K562 (cell line): ENCODE measurements around the gene PRDM16. TPM values are rescaled to one million over a fixed set of nuclear protein-coding genes. Genes with fewer than 3 reads are reported as not detected.

Source experiments
- ATAC-seq: fragments of 200-7000 bp; cut with Tn5 transposase; 3 replicates; pipeline ENCODE4 v1.9.1; 2020; ENCODE audit warnings: moderate library complexity
- BruUV-seq: library from RNA; stranded (reverse); fragments of 400-500 nt; replicated peaks from 2 replicates; lab custom pipeline; 2021; lab: Mats Ljungman, UMichigan
- CTCF ChIA-PET: fragments of 300-600 bp; formaldehyde crosslinking; extraction: SDS; loops from one replicate; lab custom pipeline; 2021; ENCODE audit warnings: low intra/inter-chr PET ratio; lab: Yijun Ruan, JAX
- POLR2A ChIA-PET: fragments of 300-600, 350-650 bp; sonication (Branson Sonifier 250); formaldehyde crosslinking; extraction: SDS; loops from one replicate; lab custom pipeline; 2021; ENCODE audit warnings: antibody characterized with exemption, inconsistent platforms; lab: Yijun Ruan, JAX
- DNase-seq, 4 experiments: peaks; one replicate each; pipeline versions ENCODE4 v3.0.0 to v3.0.0-alpha.2; 2011 to 2018; ENCODE audit warnings: low spot score in 3 of 4, mixed read lengths in 3 of 4; ENCODE audit errors: extremely low read depth in 1 of 4
- FAIRE-seq: peaks from 2 replicates; lab custom pipeline; 2011; peaks lifted over from hg19 to GRCh38; lab: Jason Lieb, UNC
- H2AFZ ChIP-seq: 2 replicates; pipeline ENCODE4 v1.6.0; 2011; ENCODE audit warnings: low read depth, low read length, control low read depth, inconsistent platforms
- H3K27ac ChIP-seq: fragments of 200-600 bp; 3 replicates; pipeline ENCODE4 v1.8.0; 2011; ENCODE audit warnings: low read depth, mild to moderate bottlenecking, control low read depth, inconsistent platforms, low read length, moderate library complexity, mixed read lengths; ENCODE audit errors: extremely low read depth
- H3K27me3 ChIP-seq, 2 experiments: fragments of 300-600 bp in 1 of 2; 2 replicates in 1 of 2; 3 replicates in 1 of 2; pipeline versions ENCODE4 v1.6.0 to v1.8.0; 2011; ENCODE audit warnings: inconsistent platforms in 2 of 2, low read length in 2 of 2, mild to moderate bottlenecking in 1 of 2, mixed read lengths in 1 of 2, moderate library complexity in 1 of 2; ENCODE audit not compliant: control insufficient read depth in 2 of 2, insufficient read depth in 2 of 2
- H3K36me3 ChIP-seq: fragments of 300-600 bp; 3 replicates; pipeline ENCODE4 v1.8.0; 2011; ENCODE audit warnings: mild to moderate bottlenecking, low read length, inconsistent platforms; ENCODE audit not compliant: control insufficient read depth, insufficient read depth
- H3K4me1 ChIP-seq, 2 experiments: fragments of 200-600 bp in 1 of 2; replicated peaks in 1 of 2; 2 replicates in 1 of 2; 3 replicates in 1 of 2; pipeline versions ENCODE4 v1.5.1 to v1.8.0; 2011; ENCODE audit warnings: inconsistent platforms in 2 of 2, low read length in 2 of 2, mild to moderate bottlenecking in 1 of 2, mixed read lengths in 1 of 2, moderate library complexity in 1 of 2; ENCODE audit not compliant: control insufficient read depth in 2 of 2, insufficient read depth in 2 of 2
- H3K4me2 ChIP-seq: 2 replicates; pipeline ENCODE4 v1.6.1; 2011; ENCODE audit warnings: low read length, control low read depth, inconsistent platforms, mixed read lengths; ENCODE audit not compliant: insufficient read depth
- H3K4me3 ChIP-seq: fragments of 200-600 bp; sonication (generic), shearing (Covaris generic); 2 replicates; pipeline ENCODE4 v1.5.1; 2016; ENCODE audit warnings: control low read depth, inconsistent platforms
- H3K79me2 ChIP-seq: fragments of 200-600 bp; 3 replicates; pipeline ENCODE4 v1.8.0; 2011; ENCODE audit warnings: low read length, inconsistent platforms; ENCODE audit not compliant: control insufficient read depth, insufficient read depth
- H3K9ac ChIP-seq, 2 experiments: 2 replicates each; pipeline versions ENCODE4 v1.6.0 to v1.6.1; 2011; ENCODE audit warnings: low read depth in 2 of 2, low read length in 2 of 2, control low read depth in 1 of 2, inconsistent platforms in 1 of 2, mild to moderate bottlenecking in 1 of 2, mixed read lengths in 1 of 2; ENCODE audit not compliant: insufficient read depth in 1 of 2
- H3K9me1 ChIP-seq: one replicate; pipeline ENCODE4 v1.6.0; 2011; ENCODE audit warnings: inconsistent platforms, mild to moderate bottlenecking, low read length, moderate library complexity; ENCODE audit not compliant: control insufficient read depth, insufficient read depth
- H3K9me3 ChIP-seq: replicated peaks from 2 replicates; pipeline ENCODE4 v1.5.1; 2011; ENCODE audit warnings: low read depth, low read length, inconsistent platforms; ENCODE audit not compliant: control insufficient read depth, insufficient read depth
- H4K20me1 ChIP-seq: replicated peaks from 2 replicates; pipeline ENCODE4 v1.6.1; 2011; ENCODE audit warnings: low read length, inconsistent platforms, mixed read lengths; ENCODE audit not compliant: control insufficient read depth, insufficient read depth
- NCOA6 ChIP-seq: fragments of 450-650 bp; IDR thresholded peaks from 2 replicates; pipeline ENCODE4 v1.6.1; 2017; ENCODE audit warnings: mild to moderate bottlenecking
- SP1 ChIP-seq: sonication (generic); formaldehyde crosslinking; IDR thresholded peaks from 2 replicates; pipeline ENCODE4 v1.8.1; 2022; ENCODE audit warnings: mild to moderate bottlenecking, missing genetic modification reagents
- TCF7 ChIP-seq: sonication (generic); IDR thresholded peaks from 2 replicates; pipeline ENCODE4 v1.6.1; 2016; ENCODE audit warnings: antibody characterized with exemption, borderline replicate concordance
- ZNF41 ChIP-seq: fragments of 250-450 bp; sonication (Bioruptor Pico); conservative IDR thresholded peaks from 2 replicates; pipeline ENCODE4 v1.4.0; 2020; ENCODE audit warnings: mild to moderate bottlenecking
- WGBS: fragments of 100-300 bp; shearing (Covaris generic); methylation state at CpG from one replicate; pipeline ENCODE4 v1.1.6; 2016; ENCODE audit warnings: low coverage, mixed read lengths; ENCODE audit not compliant: insufficient coverage; ENCODE audit errors: missing lambda C conversion rate; 5-methylcytosine and 5-hydroxymethylcytosine counted together
- in situ Hi-C: fragments of 300-500 bp; cut with MboI; formaldehyde crosslinking; loops from 4 replicates; pipeline ENCODE4 v1.15.0; 2018; ENCODE audit warnings: inconsistent platforms, mixed read lengths
- intact Hi-C: fragments of 100-400 bp; cut with micrococcal nuclease; formaldehyde crosslinking; loops from 2 replicates; pipeline ENCODE4 v1.14.2; 2022
- polyA plus RNA-seq, 8 experiments: library from polyadenylated mRNA; depleted of rRNA in 4 of 8; stranded (reverse) in 5 of 8; unstranded in 3 of 8; fragments of >200 nt; fragmentation: Nextera tagmentation in 2 of 8; fragmentation: Illumina TruSeq in 1 of 8; extraction: Ambion mirVana in 2 of 8; extraction: Trizol in 1 of 8; gene quantifications; 2 replicates each; pipeline versions ENCODE4 v1.2.1 to v1.2.3, GENCODE V29; 2011 to 2014; ENCODE audit warnings: inconsistent platforms in 1 of 8, missing spikeins in 1 of 8
- total RNA-seq, 7 experiments: library from RNA; depleted of rRNA in 6 of 7; stranded (reverse); fragments of >200 nt in 6 of 7; fragmentation: Illumina TruSeq in 2 of 7; extraction: Trizol in 2 of 7; gene quantifications; 2 replicates each; pipeline versions ENCODE4 v1.2.1 to v1.2.3, GENCODE V29; 2011 to 2021; ENCODE audit warnings: low replicate concordance in 1 of 7
- TF ChIP-seq, protein P1 (sequence below), 2 experiments: fragments of 450-650 bp in 1 of 2; sonication (generic) in 1 of 2; formaldehyde crosslinking in 1 of 2; IDR thresholded peaks in 1 of 2; conservative IDR thresholded peaks in 1 of 2; 2 replicates each; pipeline versions ENCODE4 v1.6.1 to v1.8.1; 2016 to 2023; ENCODE audit warnings: mild to moderate bottlenecking in 2 of 2, moderate library complexity in 2 of 2, inconsistent platforms in 1 of 2, missing genetic modification reagents in 1 of 2
- TF ChIP-seq, protein P2 (sequence below), 2 experiments: fragments of 450-650 bp in 1 of 2; sonication (generic) in 1 of 2; formaldehyde crosslinking in 1 of 2; IDR thresholded peaks; 2 replicates each; pipeline versions ENCODE4 v1.7.1 to v1.9.0; 2016 to 2022; ENCODE audit warnings: inconsistent platforms in 1 of 2, mild to moderate bottlenecking in 1 of 2, missing genetic modification reagents in 1 of 2

PRDM16 gene
- total and polyA plus RNA-seq, 9 of the 15 experiments (the other 6 are each of a cell fraction or from before 2014, with no cell fraction given) = 0.10 to 0.27 TPM; not detected in 7

DNA sequence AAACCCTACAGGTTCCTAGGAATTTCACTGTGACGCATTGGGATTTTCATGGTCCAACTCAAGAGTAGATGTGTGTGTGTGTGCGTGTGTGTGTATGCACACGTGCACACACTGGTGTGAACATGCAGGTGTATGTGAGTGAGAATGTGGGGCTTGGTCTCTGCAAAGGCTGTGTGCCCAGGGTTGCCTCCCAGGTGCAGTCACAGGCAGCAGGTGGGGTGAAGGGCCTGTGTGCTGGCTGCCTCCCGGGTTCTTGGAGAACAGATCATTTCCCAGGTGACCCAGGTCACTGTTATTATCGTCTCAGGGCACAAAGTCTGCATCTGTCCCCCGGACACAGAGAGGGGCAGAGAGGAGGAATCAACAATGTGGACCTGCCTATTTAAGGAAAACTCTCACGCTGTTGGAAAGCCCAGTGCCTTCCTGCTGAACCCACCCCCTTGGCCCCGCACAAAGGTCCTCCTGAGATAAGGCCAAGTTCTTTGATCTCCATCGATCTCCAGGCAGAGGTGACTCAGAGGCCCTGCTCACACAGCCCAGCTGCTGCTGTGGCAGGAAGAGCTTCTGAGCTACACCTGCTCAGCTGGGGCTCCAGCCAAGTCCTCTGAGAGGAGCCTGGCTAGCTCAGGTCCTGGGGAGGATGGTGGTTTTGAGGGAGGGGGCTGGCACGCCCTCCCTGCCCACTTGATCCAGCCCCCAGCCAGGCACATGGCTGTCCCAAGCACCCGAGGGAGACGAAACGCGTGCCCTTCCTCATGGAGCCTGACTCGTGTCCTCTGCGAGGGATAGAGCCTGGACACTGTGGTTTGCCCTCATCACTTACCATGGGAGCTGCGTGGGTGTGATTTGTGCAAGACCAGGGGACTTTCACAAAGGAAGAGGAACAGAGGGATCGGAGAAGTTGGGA lies 251.5 kb downstream of the PRDM16 start (continued):
- TF ChIP-seq, protein P1, sequence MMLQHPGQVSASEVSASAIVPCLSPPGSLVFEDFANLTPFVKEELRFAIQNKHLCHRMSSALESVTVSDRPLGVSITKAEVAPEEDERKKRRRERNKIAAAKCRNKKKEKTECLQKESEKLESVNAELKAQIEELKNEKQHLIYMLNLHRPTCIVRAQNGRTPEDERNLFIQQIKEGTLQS (IDR thresholded peaks at IDR 0.05) = peak; percentile 18; the same call in 1 of the 2 replicates
- TF ChIP-seq, protein P1 (CRISPR knock-in tag; conservative IDR thresholded peaks at IDR 0.05) = no peak
- no peak for TF ChIP-seq NCOA6
- TF ChIP-seq ZNF41 (CRISPR knock-in tag) = no peak
- 0 out of 2 replicates have a peak, but pooled peaks have one; percentile 26 for TF ChIP-seq TCF7

DNA sequence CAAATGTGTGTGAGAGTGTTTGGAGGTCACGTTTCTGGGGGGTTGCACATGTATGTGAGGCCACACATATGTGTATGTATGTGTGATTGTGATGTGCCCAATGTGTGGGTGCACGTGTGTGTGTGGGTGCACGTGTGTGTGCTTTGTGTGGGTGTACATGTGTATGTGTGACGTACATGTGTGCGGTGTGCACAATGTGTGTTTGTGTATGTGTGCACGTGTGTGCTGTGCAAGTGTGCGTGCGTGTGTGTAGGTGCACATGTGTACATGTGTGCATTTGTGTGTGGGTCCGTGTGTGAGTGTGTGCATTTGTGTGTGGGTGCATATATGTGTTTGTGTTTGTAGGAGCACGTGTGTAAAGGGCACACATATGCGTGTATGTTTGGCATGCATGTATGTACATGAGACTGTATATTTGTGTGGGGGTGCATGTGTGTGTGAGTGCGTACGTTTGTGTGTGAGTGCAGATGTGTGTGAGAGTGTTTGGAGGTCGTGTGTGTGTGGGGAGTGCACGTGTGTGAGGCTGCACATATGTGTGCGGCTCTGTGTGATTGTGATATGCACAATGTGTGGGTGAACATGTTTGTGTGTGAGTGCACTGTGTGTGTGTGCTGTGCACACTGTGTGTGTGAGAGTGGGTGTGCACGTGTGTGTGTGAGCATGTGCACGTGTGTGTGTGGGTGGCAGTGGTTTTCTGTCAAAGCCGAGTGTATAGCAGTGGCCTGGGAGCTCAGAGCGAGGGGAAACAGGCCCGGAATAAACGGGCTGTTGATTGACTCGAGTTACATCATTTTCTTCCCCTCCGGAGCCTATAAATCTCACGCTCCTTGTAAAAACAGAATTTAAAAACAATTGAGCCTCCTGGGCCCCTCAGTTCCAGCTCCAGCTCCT lies 252.8 kb downstream of the PRDM16 start:
- CTCF ChIA-PET = no interaction called here
- TF ChIP-seq, protein P2, sequence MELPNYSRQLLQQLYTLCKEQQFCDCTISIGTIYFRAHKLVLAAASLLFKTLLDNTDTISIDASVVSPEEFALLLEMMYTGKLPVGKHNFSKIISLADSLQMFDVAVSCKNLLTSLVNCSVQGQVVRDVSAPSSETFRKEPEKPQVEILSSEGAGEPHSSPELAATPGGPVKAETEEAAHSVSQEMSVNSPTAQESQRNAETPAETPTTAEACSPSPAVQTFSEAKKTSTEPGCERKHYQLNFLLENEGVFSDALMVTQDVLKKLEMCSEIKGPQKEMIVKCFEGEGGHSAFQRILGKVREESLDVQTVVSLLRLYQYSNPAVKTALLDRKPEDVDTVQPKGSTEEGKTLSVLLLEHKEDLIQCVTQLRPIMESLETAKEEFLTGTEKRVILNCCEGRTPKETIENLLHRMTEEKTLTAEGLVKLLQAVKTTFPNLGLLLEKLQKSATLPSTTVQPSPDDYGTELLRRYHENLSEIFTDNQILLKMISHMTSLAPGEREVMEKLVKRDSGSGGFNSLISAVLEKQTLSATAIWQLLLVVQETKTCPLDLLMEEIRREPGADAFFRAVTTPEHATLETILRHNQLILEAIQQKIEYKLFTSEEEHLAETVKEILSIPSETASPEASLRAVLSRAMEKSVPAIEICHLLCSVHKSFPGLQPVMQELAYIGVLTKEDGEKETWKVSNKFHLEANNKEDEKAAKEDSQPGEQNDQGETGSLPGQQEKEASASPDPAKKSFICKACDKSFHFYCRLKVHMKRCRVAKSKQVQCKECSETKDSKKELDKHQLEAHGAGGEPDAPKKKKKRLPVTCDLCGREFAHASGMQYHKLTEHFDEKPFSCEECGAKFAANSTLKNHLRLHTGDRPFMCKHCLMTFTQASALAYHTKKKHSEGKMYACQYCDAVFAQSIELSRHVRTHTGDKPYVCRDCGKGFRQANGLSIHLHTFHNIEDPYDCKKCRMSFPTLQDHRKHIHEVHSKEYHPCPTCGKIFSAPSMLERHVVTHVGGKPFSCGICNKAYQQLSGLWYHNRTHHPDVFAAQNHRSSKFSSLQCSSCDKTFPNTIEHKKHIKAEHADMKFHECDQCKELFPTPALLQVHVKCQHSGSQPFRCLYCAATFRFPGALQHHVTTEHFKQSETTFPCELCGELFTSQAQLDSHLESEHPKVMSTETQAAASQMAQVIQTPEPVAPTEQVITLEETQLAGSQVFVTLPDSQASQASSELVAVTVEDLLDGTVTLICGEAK (IDR thresholded peaks at IDR 0.05) = peak; percentile 17; the same call in 1 of the 2 replicates
- TF ChIP-seq, protein P2 (CRISPR knock-in tag; IDR thresholded peaks at IDR 0.05) = no peak
- no peak for TF ChIP-seq SP1 (CRISPR knock-in tag)

More for the DNA sequence above, 252.8 kb downstream of the PRDM16 start:
- ATAC-seq (peak; percentile 24; the same call in 1 of the 3 replicates), DNase-seq (no peak), FAIRE-seq (no peak)
- in situ Hi-C loops = no loop called here
- POLR2A ChIA-PET = no interaction called here
- Histone ChIP-seq H3K4me1 (peaks cover 0 to 8% of the 10 kb centered on the region in 2 experiments; a peak in 2 of 5 replicates), H3K27me3 (peaks cover 0 to 12% of the 10 kb centered on the region in 2 experiments; a peak in 3 of 5 replicates), H3K79me2 (no peaks in the 10 kb centered on the region), H4K20me1 (no peaks in the 10 kb centered on the region), H3K9me1 (no peaks in the 10 kb centered on the region), H2AFZ (no peak overlapping the region), H3K4me3 (no peak overlapping the region), H3K27ac (no peak overlapping the region; the same call in 2 of the 3 replicates), H3K9ac (no peak overlapping the region), H3K36me3 (no peaks in the 10 kb centered on the region), H3K4me2 (no peak overlapping the region), H3K9me3 (no peaks in the 10 kb centered on the region)
- 20% methylated on average over 25 of the region's 25 CpGs for WGBS
- intact Hi-C loops = no loop called here
- no TSS peak for BruUV-seq
